CD14-positive monocyte (primary cell): ENCODE results near the gene C11orf97. TPM values are rescaled to one million over a fixed set of nuclear protein-coding genes. Genes with fewer than 3 reads are reported as not detected.

Source experiments
- DNase-seq, 3 donors: peaks; one replicate each; pipeline ENCODE4 v3.0.0-alpha.2; 2011 to 2022
- H2AFZ ChIP-seq: 2 replicates; pipeline ENCODE4 v1.6.0; 2012; ENCODE audit warnings: mild to moderate bottlenecking, low read depth, low read length, inconsistent platforms; ENCODE audit not compliant: insufficient read depth, poor library complexity, severe bottlenecking
- H3K27ac ChIP-seq, 2 donors: 1 replicate in 1 of 2; 2 replicates in 1 of 2; pipeline ENCODE4 v1.5.1; 2012 to 2013; ENCODE audit warnings: low read length in 2 of 2, control low read depth in 1 of 2, inconsistent platforms in 1 of 2, low read depth in 1 of 2, mild to moderate bottlenecking in 1 of 2
- H3K27me3 ChIP-seq, 2 donors: one replicate each; pipeline versions ENCODE4 v1.6.0 to v1.6.1; 2011 to 2013; ENCODE audit warnings: low read length in 2 of 2; ENCODE audit not compliant: control insufficient read depth in 2 of 2, insufficient read depth in 2 of 2
- H3K36me3 ChIP-seq, 2 donors: replicated peaks in 1 of 2; 1 replicate in 1 of 2; 2 replicates in 1 of 2; pipeline versions ENCODE4 v1.5.1 to v1.6.1; 2012 to 2013; ENCODE audit warnings: low read length in 2 of 2, control low read depth in 1 of 2, inconsistent platforms in 1 of 2, mild to moderate bottlenecking in 1 of 2; ENCODE audit not compliant: insufficient read depth in 2 of 2, control insufficient read depth in 1 of 2
- H3K4me1 ChIP-seq, 2 donors: 1 replicate in 1 of 2; 2 replicates in 1 of 2; pipeline versions ENCODE4 v1.5.1 to v1.6.1; 2012 to 2013; ENCODE audit warnings: low read length in 2 of 2, control low read depth in 1 of 2, inconsistent platforms in 1 of 2, mild to moderate bottlenecking in 1 of 2, moderate library complexity in 1 of 2; ENCODE audit not compliant: insufficient read depth in 2 of 2, control insufficient read depth in 1 of 2
- H3K4me2 ChIP-seq: replicated peaks from 2 replicates; pipeline ENCODE3; 2012; ENCODE audit warnings: low read length, moderate library complexity, mild to moderate bottlenecking; ENCODE audit not compliant: poor library complexity, severe bottlenecking; ENCODE audit errors: extremely low read depth
- H3K4me3 ChIP-seq, 3 experiments: fragments of 200-600 bp in 1 of 3; sonication (generic) in 1 of 3; replicated peaks in 1 of 3; 1 replicate in 2 of 3; 2 replicates in 1 of 3; pipeline ENCODE4 v1.5.1; 2011 to 2013; ENCODE audit warnings: low read length in 3 of 3, mild to moderate bottlenecking in 3 of 3, control low read depth in 2 of 3, low read depth in 2 of 3, inconsistent platforms in 1 of 3, moderate library complexity in 1 of 3
- H3K79me2 ChIP-seq: 2 replicates; pipeline ENCODE4 v1.6.0; 2012; ENCODE audit warnings: mild to moderate bottlenecking, control low read depth, inconsistent platforms, low read length, moderate library complexity; ENCODE audit not compliant: insufficient read depth
- H3K9ac ChIP-seq: 2 replicates; pipeline ENCODE4 v1.6.0; 2017; ENCODE audit warnings: low read length, mild to moderate bottlenecking; ENCODE audit not compliant: insufficient read depth, poor library complexity, severe bottlenecking
- H3K9me3 ChIP-seq, 2 donors: replicated peaks in 1 of 2; 1 replicate in 1 of 2; 2 replicates in 1 of 2; pipeline versions ENCODE4 v1.5.1 to v1.6.1; 2012 to 2013; ENCODE audit warnings: low read length in 2 of 2, control low read depth in 1 of 2; ENCODE audit not compliant: control insufficient read depth in 1 of 2, insufficient read depth in 1 of 2
- H4K20me1 ChIP-seq: 2 replicates; pipeline ENCODE4 v1.6.0; 2012; ENCODE audit warnings: mild to moderate bottlenecking, low read length, control low read depth, moderate library complexity; ENCODE audit not compliant: insufficient read depth
- H3K27ac Mint-ChIP-seq, 7 donors: one replicate each; pipeline ENCODE4 v1.8.0; 2020; ENCODE audit warnings: mild to moderate bottlenecking in 7 of 7, mixed read lengths in 7 of 7, moderate library complexity in 6 of 7, inconsistent platforms in 2 of 7
- H3K27me3 Mint-ChIP-seq, 3 donors: one replicate each; pipeline ENCODE4 v1.8.0; 2021 to 2022; ENCODE audit warnings: low read depth in 3 of 3, mild to moderate bottlenecking in 3 of 3, mixed read lengths in 3 of 3, moderate library complexity in 3 of 3, inconsistent platforms in 1 of 3
- H3K36me3 Mint-ChIP-seq, 2 donors: one replicate each; pipeline ENCODE4 v1.8.0; 2020; ENCODE audit warnings: mixed read lengths in 2 of 2, inconsistent platforms in 1 of 2, mild to moderate bottlenecking in 1 of 2
- H3K4me1 Mint-ChIP-seq: one replicate; pipeline ENCODE4 v1.8.0; 2020; ENCODE audit warnings: mild to moderate bottlenecking, mixed read lengths
- H3K4me3 Mint-ChIP-seq, 2 donors: one replicate each; pipeline ENCODE4 v1.8.0; 2020; ENCODE audit warnings: mild to moderate bottlenecking in 2 of 2, mixed read lengths in 2 of 2, moderate library complexity in 1 of 2
- H3K9me3 Mint-ChIP-seq, 7 donors: one replicate each; pipeline ENCODE4 v1.8.0; 2020 to 2022; ENCODE audit warnings: mixed read lengths in 7 of 7, mild to moderate bottlenecking in 6 of 7, moderate library complexity in 6 of 7, inconsistent platforms in 2 of 7
- CTCF ChIP-seq: fragments of 200-600 bp; IDR thresholded peaks from one replicate; pipeline ENCODE4 v1.8.0; 2022; ENCODE audit warnings: antibody characterized with exemption, mild to moderate bottlenecking
- WGBS: methylation state at CpG from one replicate; pipeline ENCODE4 v1.1.5; 2013; ENCODE audit warnings: missing lambda C conversion rate; ENCODE audit not compliant: insufficient coverage; 5-methylcytosine and 5-hydroxymethylcytosine counted together
- intact Hi-C, 2 donors: fragments of 100-400 bp; cut with micrococcal nuclease; formaldehyde crosslinking; loops; one replicate each; pipeline versions ENCODE4 v1.15.0 to v1.15.1; 2023
- polyA plus RNA-seq, 3 donors: library from polyadenylated mRNA; depleted of rRNA in 1 of 3; unstranded in 2 of 3; stranded (reverse) in 1 of 3; fragments of 300-500 nt in 2 of 3; fragments of >200 nt in 1 of 3; fragmentation: Illumina TruSeq in 2 of 3; gene quantifications; 1 replicate in 2 of 3; 2 replicates in 1 of 3; pipeline ENCODE4 v1.2.3, GENCODE V29; 2012 to 2021

The C11orf97 gene
- polyA plus RNA-seq, 3 donors, result not detected

- Histone ChIP-seq H3K79me2 (peaks cover 61% of the 10 kb centered on the region), H3K36me3 (peaks cover 35 to 43% of the 10 kb centered on the region in 2 donors), H3K27me3 (no peaks in the 10 kb centered on the region), H3K27ac (peak within 1 kb of the TSS; percentile 80 to 88), H3K4me2 (peak within 1 kb of the TSS; percentile 89), H4K20me1 (no peaks in the 10 kb centered on the region), H2AFZ (peak within 1 kb of the TSS; percentile 99), H3K9me3 (no peaks in the 10 kb centered on the region), H3K9ac (peak within 1 kb of the TSS; percentile 90), H3K4me3 (peak within 1 kb of the TSS; percentile 92 to 96 (median 94)), H3K4me1 (peaks cover 10 to 24% of the 10 kb centered on the region in 2 donors)
- DNase-seq, result peak; percentile 97 to 98 (median 97)
- WGBS, result under 1% methylated on average over 50 of the region's 55 CpGs
- Mint-ChIP-seq H3K27me3 (no peaks in the 10 kb centered on the region), H3K36me3 (peaks cover 38 to 39% of the 10 kb centered on the region in 2 donors), H3K4me3 (peak within 1 kb of the TSS; percentile 94 to 98), H3K27ac (peak within 1 kb of the TSS; percentile 91 to 97 (median 95)), H3K4me1 (peaks cover 27% of the 10 kb centered on the region), H3K9me3 (peaks cover 0 to under 1% (median 0%) of the 10 kb centered on the region in 7 donors)
- no peak for TF ChIP-seq CTCF
- intact Hi-C loops, result loop anchor here in 1 of 2 donors (10.0 kb wide), 1 partner anchor 1299 kb away; the partner anchor contains the start of gene SLC36A4
Observed at GRCh38 chr11:94493281-94494125, 18.8 kb upstream of the C11orf97 start, which contains the start of the genes ANKRD49 and MRE11. ANKRD49 (plus strand) TSS chr11:94493984; CDS start chr11:94496694, 2,710 bp downstream. MRE11 (minus strand) TSS chr11:94493844; CDS start chr11:94492801, 1,043 bp downstream.

GRCh38 chr11:94494126-94494680 is 18.1 kb upstream of the C11orf97 start:
- H4K20me1 ChIP-seq, result no peaks in the 10 kb centered on the region
- H3K27ac ChIP-seq, result peak overlapping the region; percentile 80 to 88
- peak overlapping the region; percentile 92 to 96 (median 94) for H3K4me3 ChIP-seq
- Mint-ChIP-seq H3K4me1 (peaks cover 27% of the 10 kb centered on the region), H3K4me3 (peak overlapping the region; percentile 94 to 98), H3K27ac (peak overlapping the region; percentile 91 to 97 (median 95)), H3K9me3 (no peaks in the 10 kb centered on the region), H3K27me3 (no peaks in the 10 kb centered on the region), H3K36me3 (peaks cover 37 to 39% of the 10 kb centered on the region in 2 donors)
- H3K79me2 ChIP-seq, result peaks cover 57% of the 10 kb centered on the region
- H3K9me3 ChIP-seq, result no peaks in the 10 kb centered on the region
- peak overlapping the region; percentile 99 for H2AFZ ChIP-seq
- peaks cover 36 to 43% of the 10 kb centered on the region in 2 donors for H3K36me3 ChIP-seq
- H3K27me3 ChIP-seq, result no peaks in the 10 kb centered on the region
- 0% methylated on average over 7 of the region's 19 CpGs for WGBS
- TF ChIP-seq CTCF, result no peak
- intact Hi-C loops, result loop anchor here in 1 of 2 donors (10.0 kb wide), 1 partner anchor 1299 kb away; the partner anchor contains the start of gene SLC36A4
- peak overlapping the region; percentile 89 for H3K4me2 ChIP-seq
- H3K9ac ChIP-seq, result peak overlapping the region; percentile 90
- no peak for DNase-seq
- H3K4me1 ChIP-seq, result peaks cover 10 to 24% of the 10 kb centered on the region in 2 donors
